Measurements from ENCODE around the gene PELI2.
"Not testable (repeated sequence)": the region's sequence is repeated elsewhere in the genome, so short reads cannot be mapped to it uniquely, and the experiment has no call there.

The PELI2 gene

DNA sequence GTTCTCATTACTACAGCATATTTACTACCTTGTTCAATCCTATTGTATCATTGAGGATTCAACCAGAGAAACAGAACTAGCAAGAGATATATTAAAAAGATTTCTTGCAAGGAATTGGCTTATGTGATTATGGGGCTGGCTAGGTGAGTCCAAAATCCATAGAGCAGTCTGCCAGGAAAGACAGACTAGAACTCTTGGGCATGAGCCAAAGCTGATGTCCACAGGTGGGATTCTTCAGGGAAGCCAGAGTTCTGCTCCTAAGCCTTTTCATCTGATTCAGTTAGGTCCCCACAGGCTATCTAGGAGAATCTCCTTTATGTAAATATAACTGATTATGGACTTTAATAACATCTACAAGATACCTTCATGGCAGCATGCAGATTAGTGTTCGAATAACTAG lies 26.0 kb downstream of the PELI2 start:
- no peak for DNase-seq

DNA sequence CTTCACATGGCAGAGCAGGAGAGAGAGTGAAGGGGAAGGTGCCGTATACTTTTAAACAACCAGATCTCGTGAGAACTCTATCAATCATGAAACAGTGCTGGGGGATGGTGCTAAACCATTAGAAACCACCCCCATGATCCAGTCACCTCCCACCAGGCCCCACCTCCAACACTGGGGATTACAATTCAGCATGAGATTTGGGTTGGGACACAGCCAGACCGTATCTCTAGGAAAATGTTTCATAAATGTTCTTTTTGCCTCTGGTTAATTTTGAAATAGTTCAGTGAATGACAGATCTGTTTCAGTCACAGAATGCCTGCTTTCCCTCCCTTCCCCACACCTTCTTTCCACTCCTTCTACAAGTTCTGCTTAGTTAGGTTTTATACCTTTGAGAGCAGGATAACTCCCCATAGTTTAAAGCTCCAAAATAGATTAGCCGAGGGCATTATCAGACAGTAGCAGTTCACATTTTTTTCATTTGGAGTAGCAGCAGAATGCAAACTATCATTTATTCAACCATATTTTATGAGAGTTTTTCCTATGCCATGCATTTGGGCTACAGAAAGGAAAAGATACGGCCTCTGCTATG lies 27.1 kb downstream of the PELI2 start:
- DNase-seq: no peak

DNA sequence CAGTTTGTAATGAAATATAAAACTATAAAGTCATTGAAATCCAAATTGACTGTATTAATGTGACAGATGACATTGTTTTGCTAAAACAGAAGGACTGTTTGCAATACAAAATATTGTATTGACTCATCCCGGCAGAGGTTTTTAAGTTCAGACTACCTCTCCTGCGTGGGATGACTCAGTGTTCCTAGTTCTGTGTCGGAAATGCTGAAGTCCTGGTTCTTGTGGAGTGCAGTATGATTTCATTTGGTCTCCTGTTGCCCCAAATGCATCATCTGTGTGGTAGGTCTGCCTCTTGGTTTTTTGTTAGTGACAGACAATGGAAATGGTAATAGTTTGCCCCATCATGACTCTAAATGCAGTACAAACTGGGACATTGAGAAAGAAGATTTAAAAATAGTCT lies 27.8 kb downstream of the PELI2 start:
- no peak for DNase-seq

DNA sequence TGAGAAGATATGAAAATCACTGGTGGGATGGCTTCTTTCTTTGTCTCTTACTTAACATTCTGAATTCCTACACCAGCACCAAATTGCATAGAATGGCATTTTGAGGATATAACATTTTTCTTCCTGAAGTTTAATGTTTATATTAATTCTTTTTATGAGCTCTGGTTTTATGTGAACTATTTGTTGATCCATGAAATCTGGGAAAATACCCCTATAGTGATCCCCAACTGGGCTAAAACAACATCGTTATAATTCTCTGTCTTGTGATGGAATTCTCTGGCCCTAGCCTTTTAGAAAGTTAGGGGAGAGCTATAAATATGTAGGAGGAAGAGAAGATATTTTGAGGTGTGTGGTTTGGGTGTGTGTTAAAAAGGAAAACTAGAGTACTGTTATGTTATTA lies 29.2 kb downstream of the PELI2 start:
- no peak for DNase-seq

DNA sequence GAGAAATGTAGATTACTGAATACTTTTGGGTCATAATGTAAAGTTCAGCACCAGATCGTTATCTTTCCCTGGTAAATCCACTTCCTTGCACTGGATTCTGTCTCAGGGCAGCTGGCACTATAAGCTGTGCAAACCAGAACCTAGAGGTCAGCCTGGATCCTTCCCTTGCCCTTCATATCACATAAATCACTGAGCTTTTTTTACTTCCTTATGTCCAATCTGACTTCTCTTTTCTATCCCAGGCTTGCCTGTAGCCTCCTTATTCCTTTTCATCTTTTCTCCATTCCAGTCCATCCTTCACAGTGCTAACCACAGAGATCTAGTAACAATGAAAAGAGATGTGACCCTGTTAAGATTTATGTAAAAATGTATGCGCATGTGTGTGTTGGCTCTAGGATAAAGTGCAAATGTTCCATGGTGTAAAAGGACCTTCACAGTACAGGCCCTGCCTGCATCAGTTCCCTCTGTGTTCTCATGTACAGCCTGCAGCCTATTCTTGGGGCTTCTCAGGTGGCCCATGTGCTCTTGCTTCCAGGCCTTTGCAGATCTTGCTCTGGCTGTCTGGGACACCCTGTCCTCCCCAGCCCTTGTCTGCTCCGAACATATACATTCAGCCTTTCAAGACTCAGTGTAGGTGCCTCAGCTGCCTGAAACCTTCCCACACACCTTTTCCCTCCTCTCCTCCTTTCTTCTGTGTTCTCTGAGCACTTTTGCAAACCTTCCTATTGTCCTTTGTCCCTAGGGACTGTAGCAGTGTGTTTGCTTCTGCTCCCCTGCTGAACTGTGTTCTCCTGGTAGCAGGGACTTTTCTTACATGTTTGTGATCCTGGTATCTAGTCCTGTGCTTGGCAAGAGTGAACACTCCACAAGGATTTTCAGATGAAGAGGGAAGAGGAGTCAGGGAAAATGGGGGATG lies 30.0 kb downstream of the PELI2 start:
- peak; percentile 14 for DNase-seq

DNA sequence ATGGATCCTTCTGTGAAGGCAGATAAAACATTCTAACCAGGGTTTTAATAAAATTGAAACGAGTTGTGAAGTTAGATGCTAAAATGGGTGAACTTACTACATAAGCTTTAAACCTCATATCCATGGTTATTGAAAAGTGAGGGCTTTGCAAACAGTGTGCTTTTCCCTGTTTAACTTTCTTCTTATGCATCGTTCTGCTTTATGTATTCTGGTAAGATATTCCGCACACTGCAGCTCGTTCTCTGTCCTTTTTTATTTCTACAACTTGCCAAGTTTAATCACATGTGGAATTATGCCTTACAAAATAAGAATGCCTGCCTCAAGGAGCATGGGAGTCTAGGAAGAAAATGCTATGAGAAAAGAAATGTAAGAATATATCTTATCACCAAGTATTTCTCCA lies 30.9 kb downstream of the PELI2 start:
- no peak for DNase-seq

DNA sequence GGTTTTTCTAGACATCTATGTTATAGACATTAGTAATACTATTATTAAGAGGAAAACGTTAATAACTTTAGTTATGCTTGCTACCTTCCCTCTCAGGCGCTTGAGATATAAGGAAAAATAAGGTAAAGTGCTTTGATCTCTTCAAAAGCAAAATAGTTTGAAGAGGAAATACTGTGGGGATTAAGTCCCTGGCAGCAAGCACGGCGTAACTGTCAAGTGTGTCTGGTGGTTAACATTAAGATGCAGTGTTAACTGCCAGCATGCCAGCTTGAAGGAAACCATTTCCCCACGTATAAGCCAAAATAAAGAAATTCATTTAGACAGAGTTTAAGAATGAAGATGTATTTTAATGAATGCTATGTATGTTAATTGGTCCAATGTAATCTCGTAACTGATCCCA lies 31.8 kb downstream of the PELI2 start:
- no peak for DNase-seq

DNA sequence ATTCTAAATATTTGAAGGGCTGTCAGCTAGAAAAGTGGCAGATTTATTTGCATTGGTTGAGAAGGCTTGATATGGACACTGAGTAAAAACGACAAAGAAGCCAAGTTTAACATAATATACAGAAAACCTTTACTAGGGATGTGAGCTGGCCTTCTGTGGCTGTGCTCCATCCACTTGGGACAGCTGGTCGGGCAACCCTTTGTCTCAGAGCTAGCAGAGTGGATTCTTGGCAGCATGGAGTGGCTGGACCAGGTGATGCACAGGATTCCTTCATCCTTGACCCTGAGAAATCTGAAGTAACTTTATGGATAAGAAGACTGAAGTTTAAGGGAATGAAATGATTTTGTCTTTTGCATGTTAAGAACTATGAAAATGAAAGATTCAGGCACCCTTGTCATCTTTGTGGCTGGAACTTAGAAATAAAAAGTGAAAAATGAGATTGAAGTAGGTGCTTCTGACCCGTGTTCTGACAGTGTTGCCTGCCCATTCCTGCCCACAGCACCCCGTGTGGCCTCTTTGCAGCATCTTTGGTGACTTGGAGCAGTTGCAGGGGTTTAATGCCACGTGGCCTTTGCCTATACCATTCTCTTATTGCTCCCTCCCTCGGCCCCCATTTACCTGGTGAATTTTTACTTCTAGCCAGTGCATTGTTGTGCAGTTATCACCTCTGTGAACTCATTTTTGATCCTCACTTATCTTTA lies 32.6 kb downstream of the PELI2 start:
- DNase-seq: no peak

DNA sequence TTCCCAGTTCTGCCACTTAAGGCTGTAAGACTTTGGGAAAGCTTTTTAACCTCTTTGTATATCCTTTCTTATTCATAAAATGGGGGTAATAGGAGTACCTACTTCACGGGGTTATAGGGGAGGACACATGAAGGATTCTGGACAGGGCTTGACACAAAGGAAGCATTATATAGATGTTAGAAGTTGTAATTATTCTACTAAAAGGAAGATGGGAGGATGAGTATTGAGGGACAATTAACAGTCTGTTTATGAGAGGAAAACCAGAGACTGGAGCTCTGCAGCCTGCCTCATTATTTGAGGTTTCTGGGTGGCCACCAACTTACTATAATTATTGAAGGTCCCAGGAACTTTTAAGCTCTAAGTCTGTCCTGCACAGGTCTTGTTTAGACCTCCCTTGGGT lies 34.0 kb downstream of the PELI2 start:
- no peak for DNase-seq

DNA sequence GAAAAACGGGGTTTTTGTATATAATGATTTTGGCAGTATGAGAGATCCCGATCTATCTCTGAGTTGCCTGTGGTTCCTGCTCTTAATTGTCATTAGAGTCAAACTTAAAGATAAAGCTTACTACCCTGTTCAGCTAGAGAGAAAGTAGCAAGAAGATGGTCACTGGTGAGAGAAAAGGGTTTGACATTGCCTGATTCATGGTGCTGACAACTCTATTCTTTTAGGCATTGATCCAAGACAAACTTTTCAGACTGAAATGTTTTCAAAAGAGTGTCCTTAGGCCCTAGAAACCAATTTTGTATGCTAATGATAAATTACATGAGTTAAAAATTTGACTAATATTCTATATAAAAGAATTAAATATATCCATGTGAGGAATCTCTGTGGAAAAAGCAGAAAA lies 35.1 kb downstream of the PELI2 start:
- no peak for DNase-seq

DNA sequence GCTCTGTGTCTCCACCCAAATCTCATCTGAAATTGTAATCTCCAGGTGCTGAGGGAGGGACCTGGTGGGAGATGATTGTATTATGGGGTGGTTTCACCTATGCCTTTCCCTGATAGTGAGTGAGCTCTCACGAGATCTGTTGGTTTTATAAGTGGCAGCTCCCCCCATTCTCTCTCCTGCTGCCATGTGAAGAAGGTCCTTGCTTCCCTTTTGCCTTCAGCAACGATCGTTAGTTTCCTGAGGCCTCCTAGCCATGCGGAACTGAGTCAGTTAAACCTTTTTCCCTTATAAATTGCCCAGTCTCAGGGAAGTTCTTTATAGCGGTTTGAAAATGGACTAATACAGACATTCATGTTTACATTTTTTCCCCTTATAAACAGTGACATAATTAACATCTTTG lies 36.1 kb downstream of the PELI2 start:
- no peak for DNase-seq

DNA sequence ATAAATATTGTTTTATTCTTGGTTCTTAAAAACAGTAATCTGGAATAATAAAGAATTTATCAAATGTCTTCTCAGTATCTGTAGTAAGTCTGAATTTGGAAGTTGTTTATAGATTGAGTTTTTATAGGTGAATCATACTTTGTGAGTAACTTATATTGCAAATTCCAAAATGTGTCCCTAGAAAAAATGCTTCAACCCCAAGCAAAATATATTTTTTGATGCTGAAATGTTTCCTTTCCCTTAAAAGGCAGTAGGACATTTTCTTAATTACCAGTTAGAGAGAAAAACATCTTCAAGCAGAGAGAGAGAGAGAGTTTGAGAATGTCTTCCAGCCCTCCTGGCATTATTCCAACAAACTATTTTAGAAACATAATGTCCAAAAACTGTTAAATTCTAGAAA lies 37.9 kb downstream of the PELI2 start:
- DNase-seq: no peak

DNA sequence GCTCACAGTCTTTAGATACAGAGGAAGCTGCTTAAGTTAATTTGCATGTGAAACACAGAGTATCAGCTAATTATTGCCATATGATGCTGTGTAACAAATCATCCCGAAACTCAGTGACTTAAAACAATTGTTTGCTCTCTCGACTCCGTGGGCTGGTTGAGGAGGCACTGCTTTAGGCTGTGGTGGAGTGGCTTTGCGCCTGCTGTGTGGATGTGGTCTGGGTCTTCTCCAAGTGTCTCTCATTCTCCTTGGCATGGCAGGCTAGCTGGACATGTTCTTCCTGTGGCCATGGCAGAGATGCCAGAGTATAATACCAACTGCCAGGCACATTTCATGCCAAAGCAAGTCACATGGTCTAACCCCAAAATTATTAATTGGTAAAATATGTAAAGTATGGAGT lies 40.9 kb downstream of the PELI2 start:
- no peak for DNase-seq

DNA sequence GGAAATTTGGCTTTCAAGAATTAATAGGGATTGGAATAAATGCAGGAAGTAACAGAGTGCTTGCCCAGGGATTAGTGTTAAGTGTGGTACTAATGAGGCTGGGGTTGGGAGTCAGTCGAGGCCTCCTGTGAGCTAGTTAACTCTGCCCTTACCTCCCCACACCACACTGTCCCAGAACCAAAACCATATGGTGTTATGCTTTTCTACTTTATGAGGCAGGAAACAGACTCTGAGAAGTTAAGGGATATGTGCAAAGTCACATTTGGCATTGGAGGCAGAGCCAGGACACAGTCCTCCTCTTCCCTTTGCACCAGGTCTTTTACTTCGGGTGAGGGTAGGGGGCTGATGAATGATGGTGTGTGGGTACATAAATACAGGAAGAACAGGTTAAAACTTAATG lies 41.9 kb downstream of the PELI2 start:
- no peak for DNase-seq

DNA sequence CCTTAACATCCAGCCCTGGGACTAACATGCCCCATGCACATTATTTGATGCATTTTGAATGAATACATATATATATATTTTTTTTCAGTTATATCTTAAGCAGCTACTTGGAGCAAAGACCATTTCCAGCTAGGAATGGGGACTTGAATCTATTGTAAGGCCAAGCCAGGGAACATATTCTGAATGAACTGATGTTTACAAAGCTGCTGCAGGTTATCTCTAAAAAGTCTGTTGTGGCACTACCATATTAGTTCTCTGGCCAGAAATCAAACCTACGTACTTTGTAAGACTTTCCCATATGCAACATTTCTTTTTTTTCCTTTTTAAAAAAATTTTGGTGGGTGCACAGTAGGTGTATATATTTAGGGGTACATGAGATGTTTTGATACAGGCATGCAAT lies 43.4 kb downstream of the PELI2 start:
- no peak for DNase-seq

DNA sequence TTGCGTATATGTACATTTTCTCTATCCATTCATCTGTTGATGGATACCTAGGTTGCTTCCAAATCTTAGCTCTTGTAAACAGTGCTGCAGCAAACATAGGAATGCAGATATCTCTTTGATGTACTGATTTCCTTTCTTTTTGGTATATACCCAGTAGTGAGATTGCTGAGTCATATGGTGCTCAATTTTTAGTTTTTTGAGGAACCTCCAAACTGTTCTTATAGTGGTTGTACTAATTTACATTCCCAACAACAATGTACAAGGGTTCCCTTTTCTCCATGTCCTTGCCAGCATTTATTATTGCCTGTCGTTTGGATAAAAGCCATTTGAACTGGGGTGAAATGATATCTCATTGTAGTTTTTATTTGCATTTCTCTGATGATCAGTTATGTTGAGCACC lies 44.3 kb downstream of the PELI2 start:
- no peak for DNase-seq

DNA sequence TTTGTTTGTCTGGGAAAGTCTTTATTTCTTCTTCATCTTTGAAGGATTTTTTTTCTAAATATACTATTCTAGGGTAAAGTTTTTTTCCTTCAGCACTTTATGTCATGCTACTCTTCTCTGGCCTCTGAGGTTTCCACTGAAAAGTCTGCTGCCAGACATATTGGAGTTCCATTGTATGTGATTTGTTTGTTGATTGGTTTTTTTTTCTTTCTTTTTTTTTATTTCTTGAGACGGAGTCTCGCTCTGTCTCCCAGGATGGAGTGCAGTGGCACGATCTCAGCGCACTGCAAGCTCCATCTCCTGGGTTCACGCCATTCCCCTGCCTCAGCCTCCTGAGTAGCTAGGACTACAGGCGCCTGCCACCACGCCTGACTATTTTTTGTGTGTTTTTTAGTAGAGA lies 48.4 kb downstream of the PELI2 start:
- DNase-seq: not testable (repeated sequence)

DNA sequence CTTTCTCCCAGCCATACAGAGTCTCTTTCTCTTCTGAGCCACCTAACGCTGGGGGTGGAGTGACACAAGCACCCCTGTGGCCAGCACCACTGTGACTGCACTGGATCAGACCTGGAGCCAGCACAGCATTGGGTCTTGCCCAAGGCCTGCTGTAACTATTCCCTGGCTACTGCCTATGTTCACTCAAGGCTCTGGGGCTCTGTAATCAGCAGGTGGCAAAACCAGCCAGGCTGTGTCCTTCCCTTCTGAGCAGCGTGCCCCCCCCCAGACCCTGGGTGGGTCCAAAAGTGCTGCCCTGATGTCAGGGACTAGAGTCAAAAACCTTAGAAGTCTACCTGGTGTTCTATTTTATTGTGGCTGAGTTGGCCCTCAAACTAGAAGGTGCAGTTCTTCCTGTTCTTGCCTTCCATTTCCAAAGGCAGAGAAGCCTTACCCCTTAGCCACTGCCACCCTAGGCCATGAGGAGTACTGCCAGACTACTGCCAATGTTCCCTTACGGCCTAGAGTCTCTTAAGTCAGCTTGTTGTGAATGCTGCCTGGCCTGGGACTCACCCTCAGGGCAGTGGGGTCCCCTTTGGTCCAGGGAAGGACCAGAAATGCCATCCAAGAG lies 49.9 kb downstream of the PELI2 start:
- no peak for DNase-seq

DNA sequence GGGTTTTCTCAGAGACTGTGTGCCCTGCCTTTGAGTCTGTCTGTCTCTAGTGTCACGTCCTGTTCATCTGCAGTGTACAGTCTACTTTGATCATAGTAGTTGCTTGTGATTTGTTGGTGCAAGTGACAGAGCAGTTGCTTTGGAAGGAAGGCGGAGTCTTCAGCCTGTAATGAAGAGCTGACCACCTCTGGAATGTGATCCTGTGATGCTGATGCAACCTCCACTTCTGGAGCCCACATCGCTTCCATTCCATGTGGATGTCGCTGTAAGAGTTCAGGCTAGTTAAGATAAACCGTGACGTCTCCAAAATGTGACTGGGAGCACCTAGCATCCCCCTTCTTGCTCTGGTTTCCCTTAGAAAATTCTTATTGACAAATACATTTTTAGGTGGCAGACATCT lies 51.8 kb downstream of the PELI2 start:
- DNase-seq: no peak

DNA sequence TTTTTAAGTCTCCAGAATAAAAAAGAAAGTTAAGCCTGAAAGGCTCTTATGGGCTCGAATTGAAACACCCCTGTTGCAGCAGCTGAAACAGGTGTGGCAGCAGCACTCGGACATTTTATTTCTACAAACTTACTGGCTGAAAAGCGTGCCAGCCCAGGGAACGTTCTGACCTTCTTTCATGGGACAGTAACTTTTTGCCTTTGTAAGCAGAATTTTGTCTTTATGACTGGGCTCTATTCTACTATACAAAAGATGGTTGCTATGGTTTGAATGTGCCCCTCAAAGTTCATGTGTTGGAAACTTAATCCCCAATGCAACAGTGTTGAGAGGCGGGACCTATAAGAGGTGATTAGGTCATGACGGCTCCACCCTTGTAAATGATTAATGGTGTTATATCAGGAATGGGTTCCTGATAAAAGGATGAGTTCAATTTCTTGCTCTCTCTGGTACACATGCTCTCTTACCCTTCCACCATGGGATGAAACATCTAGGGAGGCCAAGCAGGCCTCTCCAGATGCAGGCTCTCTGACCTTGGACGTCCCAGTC lies 52.7 kb downstream of the PELI2 start:
- DNase-seq: no peak

DNA sequence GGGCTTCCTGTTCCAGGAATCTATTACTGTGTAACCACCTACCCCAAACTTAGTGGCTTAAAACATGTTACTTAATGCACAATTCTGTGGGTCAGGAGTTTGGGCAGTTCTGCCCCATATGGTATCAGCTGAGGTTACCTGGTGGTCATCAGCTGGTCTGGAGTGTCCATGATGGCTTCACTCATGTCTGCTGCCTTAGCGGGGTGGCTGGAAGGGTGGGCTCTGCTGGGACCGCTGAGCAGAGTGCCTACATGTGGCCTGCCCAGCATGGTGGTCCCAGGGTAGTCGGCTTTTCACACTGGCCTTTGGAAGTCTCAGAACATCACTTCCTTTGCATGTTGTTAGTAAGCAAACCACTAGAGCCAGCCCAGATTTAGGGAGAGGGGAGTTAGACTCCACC lies 53.9 kb downstream of the PELI2 start:
- no peak for DNase-seq

DNA sequence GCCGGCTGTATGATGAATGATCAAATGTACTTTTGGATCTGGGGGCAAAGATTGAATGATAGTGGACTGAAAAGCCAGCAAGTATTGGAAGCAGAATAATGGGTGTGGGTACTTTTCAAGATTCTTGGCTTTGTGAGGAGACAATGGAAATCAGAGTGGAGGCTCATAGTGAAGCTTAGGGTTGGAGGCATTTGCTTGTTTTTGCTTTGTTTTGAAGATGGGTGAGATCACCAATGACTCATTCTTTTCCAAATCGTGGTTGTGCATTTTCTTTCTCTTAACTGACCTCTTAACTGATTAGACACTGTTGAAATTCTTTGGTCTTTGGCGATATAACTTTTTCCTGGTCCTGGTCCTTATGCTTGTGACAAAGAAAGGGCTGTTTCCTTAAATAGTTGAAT lies 54.4 kb downstream of the PELI2 start:
- DNase-seq: no peak

DNA sequence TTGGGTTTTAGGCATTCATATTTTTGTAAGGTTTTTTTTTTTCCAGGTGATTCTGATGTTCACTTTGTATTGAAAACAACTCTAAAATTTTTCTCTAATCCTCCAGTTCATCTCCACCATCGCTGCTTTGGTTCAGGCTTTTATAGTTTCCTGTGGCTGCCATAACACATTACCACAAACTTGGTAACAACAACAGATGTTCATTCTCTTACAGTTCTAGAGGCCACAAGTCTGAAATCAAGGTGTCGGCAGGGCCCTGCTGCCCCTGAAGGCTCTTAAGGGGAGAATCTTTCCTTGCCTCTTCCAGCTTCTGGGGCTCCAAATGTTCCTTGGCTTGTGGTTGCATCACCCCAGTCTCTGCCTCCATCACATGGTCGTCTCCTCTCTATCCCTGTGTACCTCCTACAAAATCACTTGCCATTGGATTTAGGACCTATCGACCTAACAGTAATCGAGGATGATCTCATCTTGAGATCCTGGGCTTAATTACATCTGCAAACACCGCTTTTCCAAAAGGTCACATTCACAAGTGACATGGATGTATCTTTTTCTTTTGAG lies 55.2 kb downstream of the PELI2 start:
- no peak for DNase-seq
